IPS-18a (cell line): ENCODE data around the gene GALNS.

Experiments
- H3K27ac ChIP-seq: one replicate; pipeline ENCODE4 v1.5.1; 2013; ENCODE audit warnings: low read length
- H3K27me3 ChIP-seq: one replicate; pipeline ENCODE4 v1.6.1; 2013; ENCODE audit warnings: mild to moderate bottlenecking, low read length; ENCODE audit not compliant: control insufficient read depth, insufficient read depth
- H3K36me3 ChIP-seq: one replicate; pipeline ENCODE4 v1.6.1; 2013; ENCODE audit warnings: low read depth, low read length; ENCODE audit not compliant: control insufficient read depth
- H3K4me1 ChIP-seq: one replicate; pipeline ENCODE4 v1.6.1; 2013; ENCODE audit warnings: low read depth, low read length; ENCODE audit not compliant: control insufficient read depth
- H3K4me3 ChIP-seq: one replicate; pipeline ENCODE4 v1.5.1; 2013; ENCODE audit warnings: low read length
- H3K9ac ChIP-seq: one replicate; pipeline ENCODE4 v1.6.1; 2013; ENCODE audit warnings: mild to moderate bottlenecking, low read length, moderate library complexity
- H3K9me3 ChIP-seq: one replicate; pipeline ENCODE4 v1.6.1; 2013; ENCODE audit warnings: low read depth, low read length; ENCODE audit not compliant: control insufficient read depth

The GALNS gene

GRCh38 chr16:88787579-88788314 lies 69.0 kb downstream of the GALNS start:
- H3K9ac ChIP-seq: no peak overlapping the region
- H3K9me3 ChIP-seq: no peaks in the 10 kb centered on the region
- H3K36me3 ChIP-seq: no peaks in the 10 kb centered on the region
- no peak overlapping the region for H3K27ac ChIP-seq
- H3K27me3 ChIP-seq: no peaks in the 10 kb centered on the region
- no peak overlapping the region for H3K4me3 ChIP-seq
- peaks cover 13% of the 10 kb centered on the region for H3K4me1 ChIP-seq

GRCh38 chr16:88785106-88785924 lies 71.4 kb downstream of the GALNS start, which contains the start of gene PIEZO1:
Gene PIEZO1, minus strand, starts transcription at chr16:88785220. Its CDS starts 256 bp downstream, at chr16:88784964.
- Histone ChIP-seq H3K4me1 (peaks cover 7% of the 10 kb centered on the region), H3K27ac (no peak within 1 kb of the TSS), H3K9me3 (no peaks in the 10 kb centered on the region), H3K36me3 (no peaks in the 10 kb centered on the region), H3K4me3 (peak within 1 kb of the TSS; percentile 52), H3K27me3 (no peaks in the 10 kb centered on the region), H3K9ac (peak within 1 kb of the TSS; percentile 56)

GRCh38 chr16:88784856-88785105 lies 72.0 kb downstream of the GALNS start:
- Histone ChIP-seq H3K4me1 (peaks cover 5% of the 10 kb centered on the region), H3K9ac (peak overlapping the region; percentile 56), H3K27ac (no peak overlapping the region), H3K9me3 (no peaks in the 10 kb centered on the region), H3K36me3 (no peaks in the 10 kb centered on the region), H3K4me3 (peak overlapping the region; percentile 52), H3K27me3 (no peaks in the 10 kb centered on the region)

GRCh38 chr16:88784074-88784855 lies 72.5 kb downstream of the GALNS start:
- Histone ChIP-seq H3K27ac (no peak overlapping the region), H3K9me3 (no peaks in the 10 kb centered on the region), H3K27me3 (no peaks in the 10 kb centered on the region), H3K36me3 (no peaks in the 10 kb centered on the region), H3K9ac (peak overlapping the region; percentile 56), H3K4me1 (peaks cover 5% of the 10 kb centered on the region), H3K4me3 (peak overlapping the region; percentile 52)

- no peaks in the 10 kb centered on the region for H3K27me3 ChIP-seq
- no peaks in the 10 kb centered on the region for H3K9me3 ChIP-seq
- H3K9ac ChIP-seq: no peak overlapping the region
- no peak overlapping the region for H3K27ac ChIP-seq
- H3K4me3 ChIP-seq: peak overlapping the region; percentile 52
- peaks cover 5% of the 10 kb centered on the region for H3K4me1 ChIP-seq
- no peaks in the 10 kb centered on the region for H3K36me3 ChIP-seq
These were observed 73.2 kb downstream of the GALNS start for GRCh38 chr16:88783391-88784073.

GRCh38 chr16:88782454-88783390 lies 74.0 kb downstream of the GALNS start:
- Histone ChIP-seq H3K4me3 (no peak overlapping the region), H3K27me3 (no peaks in the 10 kb centered on the region), H3K36me3 (no peaks in the 10 kb centered on the region), H3K27ac (no peak overlapping the region), H3K9me3 (no peaks in the 10 kb centered on the region), H3K4me1 (peaks cover 9% of the 10 kb centered on the region), H3K9ac (no peak overlapping the region)

GRCh38 chr16:88781140-88782077 lies 75.3 kb downstream of the GALNS start:
- peaks cover 9% of the 10 kb centered on the region for H3K4me1 ChIP-seq
- no peak overlapping the region for H3K27ac ChIP-seq
- H3K9ac ChIP-seq: no peak overlapping the region
- H3K9me3 ChIP-seq: no peaks in the 10 kb centered on the region
- H3K27me3 ChIP-seq: no peaks in the 10 kb centered on the region
- H3K4me3 ChIP-seq: no peak overlapping the region
- no peaks in the 10 kb centered on the region for H3K36me3 ChIP-seq

GRCh38 chr16:88780142-88781062 lies 76.3 kb downstream of the GALNS start:
- no peak overlapping the region for H3K4me3 ChIP-seq
- no peaks in the 10 kb centered on the region for H3K9me3 ChIP-seq
- no peaks in the 10 kb centered on the region for H3K36me3 ChIP-seq
- peaks cover 9% of the 10 kb centered on the region for H3K4me1 ChIP-seq
- no peaks in the 10 kb centered on the region for H3K27me3 ChIP-seq
- no peak overlapping the region for H3K27ac ChIP-seq
- H3K9ac ChIP-seq: no peak overlapping the region

- Histone ChIP-seq H3K4me1 (peaks cover 9% of the 10 kb centered on the region), H3K27ac (no peak overlapping the region), H3K4me3 (no peak overlapping the region), H3K9me3 (no peaks in the 10 kb centered on the region), H3K27me3 (no peaks in the 10 kb centered on the region), H3K9ac (no peak overlapping the region), H3K36me3 (no peaks in the 10 kb centered on the region)
These were observed 77.2 kb downstream of the GALNS start for GRCh38 chr16:88779406-88780141.
